Medulla oblongata (tissue), 1 donor: ENCODE data around the gene EIF4G3.
"Not testable (repeated sequence)": the region's sequence is repeated elsewhere in the genome, so short reads cannot be mapped to it uniquely, and the experiment has no call there.

Source experiments
- DNase-seq: peaks from one replicate; pipeline ENCODE4 v3.0.0-alpha.2; 2015; ENCODE audit errors: extremely low spot score

EIF4G3 gene

DNA sequence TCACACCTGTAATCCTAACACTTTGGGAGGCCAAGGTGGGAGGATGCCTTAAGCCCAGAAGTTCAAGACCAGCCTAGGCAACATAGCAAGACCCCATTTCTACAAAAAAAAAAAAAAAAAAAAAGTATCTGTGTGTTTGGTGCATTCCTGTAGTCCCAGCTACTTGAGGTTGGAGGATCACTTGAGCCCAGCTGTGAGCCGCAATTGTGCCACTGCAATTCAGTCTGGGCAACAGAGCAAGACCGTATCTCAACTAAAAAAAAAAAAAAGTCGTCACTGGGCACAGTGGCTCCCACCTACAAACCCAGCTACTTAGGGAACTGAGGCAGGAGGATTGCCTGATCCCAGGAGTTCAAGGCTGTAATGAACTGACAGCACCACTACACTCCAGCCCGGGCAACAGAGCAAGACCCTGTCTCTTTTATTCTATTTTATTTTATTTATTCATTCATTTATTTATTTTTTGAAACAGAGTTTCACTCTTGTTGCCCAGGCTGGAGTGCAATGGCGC, 8.6 kb upstream of the EIF4G3 start:
- DNase-seq = no peak

DNA sequence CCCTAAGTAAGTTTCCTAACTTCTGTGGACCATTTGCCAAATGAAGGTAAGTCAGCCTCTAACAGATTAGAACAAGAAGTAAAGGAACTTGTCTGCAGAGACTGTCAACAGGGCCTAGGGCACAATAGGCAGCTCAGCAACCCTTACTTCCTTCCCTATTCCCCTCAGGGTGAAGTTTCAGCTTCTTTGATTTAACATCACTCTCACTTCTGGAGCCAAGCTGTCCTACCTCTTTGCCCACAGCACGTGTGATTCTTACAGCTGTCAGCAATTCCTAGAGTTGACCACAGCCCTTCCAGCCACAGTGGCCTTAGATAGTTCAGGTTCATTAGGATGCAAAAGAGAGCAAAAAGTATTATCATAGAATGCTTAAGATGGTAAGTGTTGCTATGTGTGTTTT, 7.6 kb upstream of the EIF4G3 start:
- DNase-seq = peak; percentile 48

- DNase-seq = no peak
Measured at GRCh38 chr1:21182181-21182731, 5.6 kb upstream of the EIF4G3 start.

GRCh38 chr1:21178271-21178670, 1.6 kb upstream of the EIF4G3 start:
- DNase-seq = not testable (repeated sequence)

DNA sequence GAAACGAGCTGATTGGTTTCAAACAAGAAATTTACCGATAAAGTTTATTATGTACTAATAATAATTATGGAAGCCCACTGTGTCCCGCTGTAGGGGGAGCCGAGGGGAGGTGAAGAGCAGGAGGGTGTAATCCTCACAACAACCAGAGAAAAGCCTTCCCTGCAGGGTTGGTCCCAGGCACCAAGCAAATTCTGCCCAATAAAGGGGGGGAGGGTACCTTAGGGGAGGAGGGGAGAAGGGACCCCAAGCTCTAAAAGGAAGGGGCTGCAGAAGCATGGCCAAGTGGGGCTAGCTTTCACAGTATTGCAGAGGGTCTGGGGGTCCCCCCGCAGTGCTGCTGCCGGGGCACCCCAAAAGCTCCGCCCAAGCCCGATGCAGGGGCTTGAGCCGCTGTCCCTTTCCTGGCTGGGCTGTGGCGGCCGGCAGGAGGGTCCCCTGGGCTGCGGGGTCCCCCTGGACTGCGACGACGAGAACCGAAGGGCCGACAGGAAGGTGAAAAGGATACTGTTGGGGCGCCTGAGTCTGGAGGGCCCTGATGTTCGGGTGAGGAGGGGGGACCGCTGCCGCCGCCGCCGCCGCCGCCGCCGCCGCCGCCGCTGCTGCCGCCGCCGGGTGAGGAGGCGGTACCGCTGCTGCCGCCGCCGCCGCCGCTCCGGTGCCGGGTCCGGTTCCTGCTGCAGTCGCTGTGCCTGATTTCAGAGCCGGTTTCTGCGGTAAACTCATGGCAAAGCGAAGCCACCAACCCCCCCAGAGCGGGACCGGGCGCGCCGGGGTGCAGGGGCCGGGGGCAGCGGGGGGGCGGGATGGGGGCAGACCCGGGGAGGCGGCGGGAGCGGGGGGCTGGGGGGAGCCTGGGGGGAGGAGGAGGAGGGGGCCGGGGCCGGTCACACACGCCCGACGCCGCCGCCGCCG, 771 bp downstream of the EIF4G3 start:
- peak; percentile 59 for DNase-seq

DNA sequence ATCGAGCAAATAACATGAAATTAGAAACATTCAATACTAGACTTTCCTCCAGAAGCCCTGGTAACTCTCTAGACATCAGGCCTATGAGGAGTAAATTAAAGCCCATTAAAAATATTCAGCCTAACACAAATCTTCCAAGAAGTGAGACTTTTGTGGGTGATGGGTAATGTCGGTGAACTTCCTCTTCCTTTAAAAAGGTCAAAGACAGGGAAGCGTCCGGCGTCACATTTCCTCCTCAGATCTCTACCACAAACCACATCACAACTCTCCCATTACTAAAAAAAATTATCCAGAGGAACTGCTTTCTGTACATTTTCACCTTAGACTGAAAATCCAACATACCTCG, 1.4 kb downstream of the EIF4G3 start:
- DNase-seq = peak; percentile 89

- peak; percentile 40 for DNase-seq
Measured at GRCh38 chr1:21174654-21175323, 1.9 kb downstream of the EIF4G3 start.

- DNase-seq = peak; percentile 31
Measured at GRCh38 chr1:21174230-21174629, 2.5 kb downstream of the EIF4G3 start.

DNA sequence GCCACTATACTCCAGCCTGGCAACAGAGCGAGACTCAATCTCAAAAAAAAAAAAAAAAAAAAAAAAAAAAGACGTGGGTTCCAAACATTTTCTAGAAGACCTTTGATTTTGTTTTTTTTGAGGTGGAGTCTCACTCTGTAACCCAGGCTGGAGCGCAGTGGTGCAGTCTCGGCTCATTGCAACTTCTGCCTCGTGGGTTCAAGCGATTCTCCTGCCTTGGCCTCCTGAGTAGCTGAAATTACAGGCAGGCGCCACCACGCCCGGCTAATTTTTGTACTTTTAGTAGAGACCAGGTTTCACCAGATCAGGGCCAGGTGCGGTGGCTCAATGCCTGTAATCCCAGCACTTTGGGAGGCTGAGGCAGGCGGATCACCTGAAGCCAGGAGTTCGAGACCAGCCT, 3.6 kb downstream of the EIF4G3 start:
- not testable (repeated sequence) for DNase-seq

- DNase-seq = not testable (repeated sequence)
Measured at GRCh38 chr1:21170837-21171236, 5.9 kb downstream of the EIF4G3 start.

- no peak for DNase-seq
Measured at GRCh38 chr1:21168444-21168843, 8.3 kb downstream of the EIF4G3 start.

GRCh38 chr1:21165646-21166045, 11.1 kb downstream of the EIF4G3 start:
- DNase-seq = no peak

- DNase-seq = no peak
Measured at GRCh38 chr1:21165076-21165475, 11.6 kb downstream of the EIF4G3 start.

- no peak for DNase-seq
Measured at GRCh38 chr1:21164266-21164665, 12.4 kb downstream of the EIF4G3 start.

GRCh38 chr1:21162740-21163464, 13.8 kb downstream of the EIF4G3 start:
- no peak for DNase-seq

GRCh38 chr1:21161842-21162241, 14.9 kb downstream of the EIF4G3 start:
- DNase-seq = no peak

DNA sequence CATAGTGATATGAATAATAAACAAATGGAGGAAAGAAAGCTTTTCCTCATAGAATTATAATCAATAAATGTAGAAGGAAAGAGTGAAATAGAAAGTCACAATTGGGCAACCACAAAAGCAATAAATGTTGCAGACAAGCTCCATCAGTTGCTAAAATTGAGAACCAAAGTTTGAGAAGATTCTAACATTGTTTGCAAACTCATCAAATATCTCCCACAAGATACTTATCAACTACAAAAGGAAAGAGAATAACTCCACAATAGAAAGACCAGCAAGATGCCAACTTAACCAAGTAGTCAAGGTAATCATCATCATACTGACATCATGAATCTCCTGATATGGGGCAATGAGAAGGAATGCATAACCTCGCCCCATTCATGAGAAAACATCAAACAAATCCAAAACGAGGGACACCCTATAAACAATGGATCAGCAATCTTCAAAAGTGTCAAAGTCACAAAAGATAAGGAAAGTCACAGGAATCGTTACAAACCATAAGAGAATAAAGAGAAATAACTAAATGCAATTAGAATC, 16.4 kb downstream of the EIF4G3 start:
- DNase-seq = no peak

DNA sequence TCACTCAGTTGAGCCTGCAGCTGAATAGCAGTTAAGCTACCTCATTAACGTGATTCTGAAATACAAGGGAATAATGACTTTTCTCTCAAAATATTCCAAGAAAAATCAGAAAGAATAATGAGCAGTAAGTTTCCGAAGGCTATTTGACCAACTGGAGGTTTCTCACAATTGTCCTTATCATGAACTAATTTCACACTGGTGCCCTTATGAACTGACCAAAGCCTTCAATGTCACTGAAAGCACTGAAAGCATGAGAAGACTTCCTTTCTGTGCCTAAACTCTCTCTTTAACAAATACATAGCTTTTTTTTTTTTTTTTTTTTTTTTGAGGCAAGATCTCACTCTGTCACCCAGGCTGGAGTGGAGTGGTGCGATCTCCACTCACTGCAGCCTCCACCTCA, 18.8 kb downstream of the EIF4G3 start:
- no peak for DNase-seq

- DNase-seq = no peak
Measured at GRCh38 chr1:21157054-21157453, 19.6 kb downstream of the EIF4G3 start.

GRCh38 chr1:21156019-21156418, 20.7 kb downstream of the EIF4G3 start:
- DNase-seq = no peak

GRCh38 chr1:21154717-21155116, 22.0 kb downstream of the EIF4G3 start:
- no peak for DNase-seq

DNA sequence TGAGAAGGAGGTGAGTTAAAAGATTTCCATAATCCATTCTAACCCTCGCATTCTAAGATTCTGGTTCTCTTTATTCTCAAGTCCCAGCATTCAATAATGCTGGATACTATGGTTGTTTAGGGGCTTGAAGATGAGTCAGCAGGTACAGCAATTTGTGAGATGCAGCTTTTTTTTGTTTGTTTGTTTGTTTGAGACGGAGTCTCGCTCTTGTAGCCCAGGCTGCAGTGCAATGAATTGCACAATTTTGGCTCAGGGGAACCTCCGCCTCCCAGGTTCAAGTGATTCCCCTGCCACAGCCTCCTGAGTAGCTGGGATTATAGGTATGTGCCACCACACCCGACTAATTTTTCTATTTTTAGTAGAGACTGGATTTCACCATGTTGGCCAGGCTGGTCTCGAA, 23.3 kb downstream of the EIF4G3 start:
- no peak for DNase-seq
